Tibial nerve (tissue), 4 donors: Measurements from ENCODE around the gene UTP11. TPM values are rescaled to one million over a fixed set of nuclear protein-coding genes. Genes with fewer than 3 reads are reported as not detected.
A peak's percentile ranks its signal among the peaks of the same experiment; 100 is the strongest.

Source experiments
- DNase-seq, 2 donors: peaks; one replicate each; pipeline ENCODE4 v3.0.0-alpha.2; 2019; ENCODE audit warnings: low spot score in 2 of 2
- H3K27ac ChIP-seq, 4 donors: fragments of 200-600 bp; sonication (generic) in 3 of 4; one replicate each; pipeline ENCODE4 v1.5.1; 2017 to 2019; ENCODE audit warnings: mild to moderate bottlenecking in 1 of 4
- H3K27me3 ChIP-seq, 2 donors: fragments of 200-600 bp; sonication (generic) in 1 of 2; one replicate each; pipeline versions ENCODE4 v1.5.1 to v1.6.0; 2017 to 2019
- H3K36me3 ChIP-seq, 3 donors: fragments of 200-600 bp; sonication (generic); one replicate each; pipeline ENCODE4 v1.5.1; 2018 to 2019
- H3K4me1 ChIP-seq, 4 donors: fragments of 200-600 bp; sonication (generic) in 3 of 4; one replicate each; pipeline ENCODE4 v1.5.1; 2017 to 2019
- H3K4me3 ChIP-seq, 4 donors: fragments of 200-600 bp; sonication (generic) in 3 of 4; one replicate each; pipeline ENCODE4 v1.5.1; 2017 to 2019; ENCODE audit warnings: mild to moderate bottlenecking in 1 of 4, moderate library complexity in 1 of 4
- H3K9me3 ChIP-seq, 4 donors: fragments of 200-600 bp; sonication (generic) in 3 of 4; one replicate each; pipeline ENCODE4 v1.5.1; 2017 to 2019
- EP300 ChIP-seq, 2 donors: sonication (generic); formaldehyde crosslinking; IDR thresholded peaks; one replicate each; pipeline ENCODE4 v1.6.1; 2017; ENCODE audit warnings: antibody characterized with exemption in 2 of 2, mild to moderate bottlenecking in 1 of 2
- POLR2A ChIP-seq, 2 donors: fragments of 450-650 bp; IDR thresholded peaks; one replicate each; pipeline ENCODE4 v1.6.1; 2017; ENCODE audit warnings: antibody characterized with exemption in 2 of 2, mild to moderate bottlenecking in 2 of 2, moderate library complexity in 2 of 2
- WGBS, 2 donors: methylation state at CpG; one replicate each; pipeline ENCODE4 v1.1.5; 2018; 5-methylcytosine and 5-hydroxymethylcytosine counted together
- total RNA-seq, 4 donors: library from RNA; depleted of rRNA; stranded (reverse); fragments of >200 nt; gene quantifications; one replicate each; pipeline ENCODE4 v1.1.0, GENCODE V29; 2016
- TF ChIP-seq, protein P1 (sequence below), 5 experiments: fragments of 200-600 bp in 3 of 5; fragments of 450-650 bp in 2 of 5; sonication (generic) in 3 of 5; IDR thresholded peaks; one replicate each; pipeline ENCODE4 v1.5.1; 2016 to 2019; ENCODE audit warnings: antibody characterized with exemption in 5 of 5, mild to moderate bottlenecking in 3 of 5, moderate library complexity in 2 of 5

The UTP11 gene
- total RNA-seq, 4 donors from 2014 or later: 16.5 to 36.8 (median 25.7) TPM

- H3K4me1 ChIP-seq: peaks cover 0 to 48% (median 22%) of the 10 kb centered on the region in 4 donors
- 66 to 74% methylated on average over 6 of the region's 6 CpGs for WGBS, 2 donors
- peaks cover 5 to 66% (median 9%) of the 10 kb centered on the region in 3 donors for H3K36me3 ChIP-seq
- TF ChIP-seq POLR2A (IDR thresholded peaks at IDR 0.05) (no peak), EP300 (IDR thresholded peaks at IDR 0.05) (no peak)
- TF ChIP-seq, protein P1, sequence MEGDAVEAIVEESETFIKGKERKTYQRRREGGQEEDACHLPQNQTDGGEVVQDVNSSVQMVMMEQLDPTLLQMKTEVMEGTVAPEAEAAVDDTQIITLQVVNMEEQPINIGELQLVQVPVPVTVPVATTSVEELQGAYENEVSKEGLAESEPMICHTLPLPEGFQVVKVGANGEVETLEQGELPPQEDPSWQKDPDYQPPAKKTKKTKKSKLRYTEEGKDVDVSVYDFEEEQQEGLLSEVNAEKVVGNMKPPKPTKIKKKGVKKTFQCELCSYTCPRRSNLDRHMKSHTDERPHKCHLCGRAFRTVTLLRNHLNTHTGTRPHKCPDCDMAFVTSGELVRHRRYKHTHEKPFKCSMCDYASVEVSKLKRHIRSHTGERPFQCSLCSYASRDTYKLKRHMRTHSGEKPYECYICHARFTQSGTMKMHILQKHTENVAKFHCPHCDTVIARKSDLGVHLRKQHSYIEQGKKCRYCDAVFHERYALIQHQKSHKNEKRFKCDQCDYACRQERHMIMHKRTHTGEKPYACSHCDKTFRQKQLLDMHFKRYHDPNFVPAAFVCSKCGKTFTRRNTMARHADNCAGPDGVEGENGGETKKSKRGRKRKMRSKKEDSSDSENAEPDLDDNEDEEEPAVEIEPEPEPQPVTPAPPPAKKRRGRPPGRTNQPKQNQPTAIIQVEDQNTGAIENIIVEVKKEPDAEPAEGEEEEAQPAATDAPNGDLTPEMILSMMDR (IDR thresholded peaks at IDR 0.05): peak in 4 of 5 experiments; percentile 39 to 62 (median 62)
- H3K27ac ChIP-seq: peak overlapping the region in 1 of 4 donors; percentile 93
- H3K27me3 ChIP-seq: no peaks in the 10 kb centered on the region
- no peak overlapping the region for H3K4me3 ChIP-seq
- H3K9me3 ChIP-seq: no peaks in the 10 kb centered on the region
- no peak for DNase-seq
Measured at GRCh38 chr1:38018864-38019343, 6.4 kb downstream of the UTP11 start.

GRCh38 chr1:38020396-38020795, 7.9 kb downstream of the UTP11 start:
- Histone ChIP-seq H3K36me3 (peaks cover 6 to 76% (median 18%) of the 10 kb centered on the region in 3 donors), H3K9me3 (no peaks in the 10 kb centered on the region), H3K27ac (no peak overlapping the region), H3K4me1 (peaks cover 0 to 34% (median 14%) of the 10 kb centered on the region in 4 donors), H3K4me3 (no peak overlapping the region), H3K27me3 (no peaks in the 10 kb centered on the region)
- WGBS, 2 donors: 91 to 92% methylated on average over 2 of the region's 2 CpGs
- no peak for DNase-seq
- TF ChIP-seq, protein P1 (IDR thresholded peaks at IDR 0.05): no peak
- TF ChIP-seq EP300 (IDR thresholded peaks at IDR 0.05) (no peak), POLR2A (IDR thresholded peaks at IDR 0.05) (no peak)

DNA sequence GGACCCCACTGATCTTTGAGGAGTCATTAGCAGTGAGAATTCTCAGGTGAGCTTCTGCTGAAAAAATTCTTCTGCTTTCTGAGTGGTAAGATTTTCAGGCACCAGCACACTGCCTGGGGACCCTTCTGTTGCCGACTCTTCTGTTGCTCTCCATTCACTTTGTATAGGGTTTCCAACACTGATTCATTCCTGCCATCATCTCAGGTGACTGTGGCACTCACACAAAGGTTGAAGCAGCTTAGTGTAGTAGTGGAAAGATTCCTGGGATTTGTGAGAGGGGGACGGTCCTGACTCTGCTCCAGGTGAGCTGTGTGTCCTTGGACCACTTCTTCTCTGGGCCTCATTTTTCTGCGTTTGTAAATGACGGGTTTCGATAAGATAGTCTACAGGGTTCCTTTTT, 9.4 kb downstream of the UTP11 start:
- Histone ChIP-seq H3K27me3 (no peaks in the 10 kb centered on the region), H3K27ac (peak overlapping the region in 2 of 4 donors; percentile 14), H3K4me1 (peaks cover 0 to 21% (median 1%) of the 10 kb centered on the region in 4 donors), H3K9me3 (no peaks in the 10 kb centered on the region), H3K4me3 (no peak overlapping the region), H3K36me3 (peaks cover 10 to 88% (median 22%) of the 10 kb centered on the region in 3 donors)
- 94 to 95% methylated on average over 5 of the region's 5 CpGs for WGBS, 2 donors
- TF ChIP-seq EP300 (IDR thresholded peaks at IDR 0.05): no peak
- TF ChIP-seq, protein P1 (IDR thresholded peaks at IDR 0.05): no peak
- TF ChIP-seq POLR2A (IDR thresholded peaks at IDR 0.05): no peak
- DNase-seq: no peak

DNA sequence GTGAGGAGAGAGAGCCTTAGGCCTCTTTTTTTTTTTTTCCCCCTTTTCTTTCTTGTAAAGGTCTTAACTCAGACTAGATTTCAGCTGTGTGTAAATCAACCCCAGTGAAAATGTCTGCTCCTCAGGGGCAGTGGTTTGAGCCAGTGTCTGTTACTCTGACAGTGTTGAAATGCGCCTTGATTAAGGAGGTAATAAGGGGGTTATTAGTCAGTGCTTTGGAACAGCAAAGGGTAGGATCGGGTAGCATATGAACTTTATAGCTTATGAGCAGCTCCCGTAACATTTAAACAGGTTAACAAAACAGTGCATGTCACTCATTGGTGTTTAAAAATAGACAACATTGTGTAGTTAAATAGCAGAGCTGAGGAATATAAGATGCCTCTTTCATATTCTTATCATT, 10.3 kb downstream of the UTP11 start:
- H3K27me3 ChIP-seq: no peaks in the 10 kb centered on the region
- WGBS, 2 donors: 68 to 75% methylated on average over 3 of the region's 3 CpGs
- H3K4me1 ChIP-seq: peaks cover 0 to 19% (median 5%) of the 10 kb centered on the region in 4 donors

DNA sequence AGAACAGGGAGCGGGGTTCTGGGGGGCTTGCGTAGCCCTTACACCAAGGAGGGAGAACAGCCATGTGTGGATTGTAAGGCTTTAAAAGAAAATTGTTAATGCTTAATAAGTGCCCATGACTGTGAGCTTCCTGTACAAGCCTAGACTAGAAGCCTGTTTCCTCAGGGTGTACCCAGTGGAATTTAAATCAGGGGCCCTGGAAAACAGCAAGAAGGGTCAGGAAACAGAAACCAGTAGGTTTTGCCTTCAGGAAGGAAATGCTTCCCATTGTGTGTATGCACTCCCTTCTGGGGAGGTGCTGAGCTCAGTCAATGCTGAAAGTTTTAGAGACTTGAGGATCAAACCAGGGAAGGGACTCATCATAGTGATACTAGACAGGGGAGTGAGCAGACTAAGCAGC, 12.7 kb downstream of the UTP11 start:
- Histone ChIP-seq H3K27ac (peak overlapping the region in 1 of 4 donors; percentile 95), H3K27me3 (no peaks in the 10 kb centered on the region), H3K4me3 (no peak overlapping the region), H3K36me3 (peaks cover 10 to 66% (median 14%) of the 10 kb centered on the region in 3 donors), H3K4me1 (peaks cover 0 to 34% (median 22%) of the 10 kb centered on the region in 4 donors), H3K9me3 (no peaks in the 10 kb centered on the region)
- no peak for DNase-seq
- TF ChIP-seq POLR2A (IDR thresholded peaks at IDR 0.05): no peak
- TF ChIP-seq, protein P1 (IDR thresholded peaks at IDR 0.05): no peak
- TF ChIP-seq EP300 (IDR thresholded peaks at IDR 0.05): no peak
- 97 to 100% methylated on average over 2 of the region's 2 CpGs for WGBS, 2 donors

More for the DNA sequence above, 10.3 kb downstream of the UTP11 start:
- DNase-seq: no peak
- Histone ChIP-seq H3K9me3 (no peaks in the 10 kb centered on the region), H3K4me3 (no peak overlapping the region), H3K36me3 (peaks cover 10 to 85% (median 22%) of the 10 kb centered on the region in 3 donors), H3K27ac (peak overlapping the region in 1 of 4 donors; percentile 14)
- TF ChIP-seq EP300 (IDR thresholded peaks at IDR 0.05) (no peak), POLR2A (IDR thresholded peaks at IDR 0.05) (no peak)
- TF ChIP-seq, protein P1 (IDR thresholded peaks at IDR 0.05): no peak
